K562 (cell line): ENCODE data around the gene RIN3. TPM values are rescaled to one million over a fixed set of nuclear protein-coding genes. Genes with fewer than 3 reads are reported as not detected.

ENCODE experiments used
- ATAC-seq: fragments of 200-7000 bp; cut with Tn5 transposase; 3 replicates; pipeline ENCODE4 v1.9.1; 2020; ENCODE audit warnings: moderate library complexity
- BruUV-seq: library from RNA; stranded (reverse); fragments of 400-500 nt; replicated peaks from 2 replicates; lab custom pipeline; 2021; lab: Mats Ljungman, UMichigan
- CTCF ChIA-PET: fragments of 300-600 bp; formaldehyde crosslinking; extraction: SDS; loops from one replicate; lab custom pipeline; 2021; ENCODE audit warnings: low intra/inter-chr PET ratio; lab: Yijun Ruan, JAX
- POLR2A ChIA-PET: fragments of 300-600, 350-650 bp; sonication (Branson Sonifier 250); formaldehyde crosslinking; extraction: SDS; loops from one replicate; lab custom pipeline; 2021; ENCODE audit warnings: antibody characterized with exemption, inconsistent platforms; lab: Yijun Ruan, JAX
- DNase-seq, 4 experiments: peaks; one replicate each; pipeline versions ENCODE4 v3.0.0 to v3.0.0-alpha.2; 2011 to 2018; ENCODE audit warnings: low spot score in 3 of 4, mixed read lengths in 3 of 4; ENCODE audit errors: extremely low read depth in 1 of 4
- FAIRE-seq: peaks from 2 replicates; lab custom pipeline; 2011; peaks lifted over from hg19 to GRCh38; lab: Jason Lieb, UNC
- H2AFZ ChIP-seq: 2 replicates; pipeline ENCODE4 v1.6.0; 2011; ENCODE audit warnings: low read depth, low read length, control low read depth, inconsistent platforms
- H3K27ac ChIP-seq: fragments of 200-600 bp; 3 replicates; pipeline ENCODE4 v1.8.0; 2011; ENCODE audit warnings: low read depth, mild to moderate bottlenecking, control low read depth, inconsistent platforms, low read length, moderate library complexity, mixed read lengths; ENCODE audit errors: extremely low read depth
- H3K27me3 ChIP-seq, 2 experiments: fragments of 300-600 bp in 1 of 2; 2 replicates in 1 of 2; 3 replicates in 1 of 2; pipeline versions ENCODE4 v1.6.0 to v1.8.0; 2011; ENCODE audit warnings: inconsistent platforms in 2 of 2, low read length in 2 of 2, mild to moderate bottlenecking in 1 of 2, mixed read lengths in 1 of 2, moderate library complexity in 1 of 2; ENCODE audit not compliant: control insufficient read depth in 2 of 2, insufficient read depth in 2 of 2
- H3K36me3 ChIP-seq: fragments of 300-600 bp; 3 replicates; pipeline ENCODE4 v1.8.0; 2011; ENCODE audit warnings: mild to moderate bottlenecking, low read length, inconsistent platforms; ENCODE audit not compliant: control insufficient read depth, insufficient read depth
- H3K4me1 ChIP-seq, 2 experiments: fragments of 200-600 bp in 1 of 2; replicated peaks in 1 of 2; 2 replicates in 1 of 2; 3 replicates in 1 of 2; pipeline versions ENCODE4 v1.5.1 to v1.8.0; 2011; ENCODE audit warnings: inconsistent platforms in 2 of 2, low read length in 2 of 2, mild to moderate bottlenecking in 1 of 2, mixed read lengths in 1 of 2, moderate library complexity in 1 of 2; ENCODE audit not compliant: control insufficient read depth in 2 of 2, insufficient read depth in 2 of 2
- H3K4me2 ChIP-seq: 2 replicates; pipeline ENCODE4 v1.6.1; 2011; ENCODE audit warnings: low read length, control low read depth, inconsistent platforms, mixed read lengths; ENCODE audit not compliant: insufficient read depth
- H3K4me3 ChIP-seq: fragments of 200-600 bp; sonication (generic), shearing (Covaris generic); 2 replicates; pipeline ENCODE4 v1.5.1; 2016; ENCODE audit warnings: control low read depth, inconsistent platforms
- H3K79me2 ChIP-seq: fragments of 200-600 bp; 3 replicates; pipeline ENCODE4 v1.8.0; 2011; ENCODE audit warnings: low read length, inconsistent platforms; ENCODE audit not compliant: control insufficient read depth, insufficient read depth
- H3K9ac ChIP-seq, 2 experiments: 2 replicates each; pipeline versions ENCODE4 v1.6.0 to v1.6.1; 2011; ENCODE audit warnings: low read depth in 2 of 2, low read length in 2 of 2, control low read depth in 1 of 2, inconsistent platforms in 1 of 2, mild to moderate bottlenecking in 1 of 2, mixed read lengths in 1 of 2; ENCODE audit not compliant: insufficient read depth in 1 of 2
- H3K9me1 ChIP-seq: one replicate; pipeline ENCODE4 v1.6.0; 2011; ENCODE audit warnings: inconsistent platforms, mild to moderate bottlenecking, low read length, moderate library complexity; ENCODE audit not compliant: control insufficient read depth, insufficient read depth
- H3K9me3 ChIP-seq: replicated peaks from 2 replicates; pipeline ENCODE4 v1.5.1; 2011; ENCODE audit warnings: low read depth, low read length, inconsistent platforms; ENCODE audit not compliant: control insufficient read depth, insufficient read depth
- H4K20me1 ChIP-seq: replicated peaks from 2 replicates; pipeline ENCODE4 v1.6.1; 2011; ENCODE audit warnings: low read length, inconsistent platforms, mixed read lengths; ENCODE audit not compliant: control insufficient read depth, insufficient read depth
- BRD4 ChIP-seq: fragments of 200-600 bp; sonication (generic); IDR thresholded peaks from 2 replicates; pipeline ENCODE4 v1.6.1; 2017; ENCODE audit warnings: inconsistent platforms
- CBFB ChIP-seq: sonication (generic); formaldehyde crosslinking; IDR thresholded peaks from 2 replicates; pipeline ENCODE4 v1.4.0; 2020; ENCODE audit warnings: mild to moderate bottlenecking, missing genetic modification reagents
- CREB3L1 ChIP-seq: fragments of 450-650 bp; IDR thresholded peaks from 2 replicates; pipeline ENCODE4 v1.6.1; 2014; ENCODE audit warnings: low read depth, mild to moderate bottlenecking, moderate library complexity, borderline replicate concordance
- E2F8 ChIP-seq: fragments of 450-650 bp; IDR thresholded peaks from 2 replicates; pipeline ENCODE4 v1.7.1; 2018; ENCODE audit warnings: mild to moderate bottlenecking, low read depth; ENCODE audit not compliant: partially characterized antibody
- EZH2 ChIP-seq: IDR thresholded peaks from 2 replicates; pipeline ENCODE4 v1.6.1; 2012; ENCODE audit warnings: low read depth, mild to moderate bottlenecking, inconsistent platforms, low read length, borderline replicate concordance
- MCM2 ChIP-seq: fragments of 450-650 bp; IDR thresholded peaks from 2 replicates; pipeline ENCODE4 v1.6.1; 2017; ENCODE audit warnings: low read depth, mild to moderate bottlenecking
- NCOA1 ChIP-seq: fragments of 450-650 bp; IDR thresholded peaks from 2 replicates; pipeline ENCODE4 v1.6.1; 2016; ENCODE audit warnings: low read depth
- NCOR1 ChIP-seq: fragments of 450-650 bp; IDR thresholded peaks from 2 replicates; pipeline ENCODE4 v1.6.1; 2016; ENCODE audit warnings: mild to moderate bottlenecking, moderate library complexity
- PTRF ChIP-seq: fragments of 450-650 bp; IDR thresholded peaks from 2 replicates; pipeline ENCODE4 v1.6.1; 2016; ENCODE audit warnings: mild to moderate bottlenecking, missing genetic modification characterization, missing compliant biosample characterization
- SOX6 ChIP-seq: fragments of 450-650 bp; IDR thresholded peaks from 2 replicates; pipeline ENCODE4 v1.6.1; 2014; ENCODE audit warnings: mild to moderate bottlenecking
- ZNF212 ChIP-seq: fragments of 450-650 bp; formaldehyde crosslinking; IDR thresholded peaks from 2 replicates; pipeline ENCODE4 v1.4.0; 2020; ENCODE audit warnings: mild to moderate bottlenecking
- ZNF232 ChIP-seq: sonication (generic); formaldehyde crosslinking; IDR thresholded peaks from 2 replicates; pipeline ENCODE4 v1.8.0; 2022; ENCODE audit warnings: mild to moderate bottlenecking, missing genetic modification reagents
- WGBS: fragments of 100-300 bp; shearing (Covaris generic); methylation state at CpG from one replicate; pipeline ENCODE4 v1.1.6; 2016; ENCODE audit warnings: low coverage, mixed read lengths; ENCODE audit not compliant: insufficient coverage; ENCODE audit errors: missing lambda C conversion rate; 5-methylcytosine and 5-hydroxymethylcytosine counted together
- in situ Hi-C: fragments of 300-500 bp; cut with MboI; formaldehyde crosslinking; loops from 4 replicates; pipeline ENCODE4 v1.15.0; 2018; ENCODE audit warnings: inconsistent platforms, mixed read lengths
- intact Hi-C: fragments of 100-400 bp; cut with micrococcal nuclease; formaldehyde crosslinking; loops from 2 replicates; pipeline ENCODE4 v1.14.2; 2022
- polyA plus RNA-seq, 8 experiments: library from polyadenylated mRNA; depleted of rRNA in 4 of 8; stranded (reverse) in 5 of 8; unstranded in 3 of 8; fragments of >200 nt; fragmentation: Nextera tagmentation in 2 of 8; fragmentation: Illumina TruSeq in 1 of 8; extraction: Ambion mirVana in 2 of 8; extraction: Trizol in 1 of 8; gene quantifications; 2 replicates each; pipeline versions ENCODE4 v1.2.1 to v1.2.3, GENCODE V29; 2011 to 2014; ENCODE audit warnings: inconsistent platforms in 1 of 8, missing spikeins in 1 of 8
- total RNA-seq, 7 experiments: library from RNA; depleted of rRNA in 6 of 7; stranded (reverse); fragments of >200 nt in 6 of 7; fragmentation: Illumina TruSeq in 2 of 7; extraction: Trizol in 2 of 7; gene quantifications; 2 replicates each; pipeline versions ENCODE4 v1.2.1 to v1.2.3, GENCODE V29; 2011 to 2021; ENCODE audit warnings: low replicate concordance in 1 of 7

RIN3 gene
- total and polyA plus RNA-seq, 9 of the 15 experiments (the other 6 are each of a cell fraction or from before 2014, with no cell fraction given): 0.01 to 0.49 (median 0.08) TPM; not detected in 5

DNA sequence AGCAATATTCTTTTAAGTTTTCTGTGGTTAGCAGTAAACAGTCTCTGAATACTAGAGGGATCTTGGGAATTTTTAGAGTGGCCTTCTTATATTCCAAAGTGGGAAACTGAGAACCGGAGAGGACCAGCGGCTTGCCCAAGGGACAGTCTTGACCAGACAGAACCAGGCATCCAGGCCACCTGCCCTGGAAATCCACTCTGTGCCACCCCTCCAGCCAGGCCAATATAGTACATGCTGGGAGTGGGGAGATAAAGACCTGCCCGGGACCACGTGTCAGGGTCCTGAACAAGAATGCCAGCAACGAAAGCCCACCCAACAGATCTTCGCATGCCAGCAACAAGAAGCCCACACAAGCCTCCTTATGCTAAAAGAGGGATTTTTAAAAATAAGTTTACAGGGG is 49.4 kb upstream of the RIN3 start:
- no peaks in the 10 kb centered on the region for H3K36me3 ChIP-seq
- in situ Hi-C loops (no loop called here), intact Hi-C loops (no loop called here)
- FAIRE-seq (no peak), ATAC-seq (no peak), DNase-seq (no peak)
- WGBS: 0% methylated on average over 4 of the region's 6 CpGs
- H2AFZ ChIP-seq: no peak overlapping the region
- no peaks in the 10 kb centered on the region for H3K9me1 ChIP-seq
- peaks cover 5 to 35% of the 10 kb centered on the region in 2 experiments; a peak in 3 of 5 replicates for H3K27me3 ChIP-seq
- TF ChIP-seq ZNF212 (no peak), NCOA1 (no peak), E2F8 (no peak), CREB3L1 (no peak), SOX6 (no peak), EZH2 (no peak), BRD4 (no peak), CBFB (CRISPR knock-in tag) (no peak), ZNF232 (CRISPR knock-in tag) (no peak), PTRF (tag) (no peak), MCM2 (no peak), NCOR1 (no peak)
- ChIA-PET POLR2A (no interaction called here), CTCF (no interaction called here)
- H3K4me1 ChIP-seq: no peaks in the 10 kb centered on the region
- no peaks in the 10 kb centered on the region for H3K79me2 ChIP-seq
- H3K4me3 ChIP-seq: no peak overlapping the region
- H3K27ac ChIP-seq: no peak overlapping the region
- BruUV-seq: no TSS peak
- no peak overlapping the region for H3K9ac ChIP-seq
- no peaks in the 10 kb centered on the region for H4K20me1 ChIP-seq
- no peak overlapping the region for H3K4me2 ChIP-seq
- no peaks in the 10 kb centered on the region for H3K9me3 ChIP-seq
